Loucy (cell line): ENCODE data around the gene USP4.

Experiments used
- H2AFZ ChIP-seq: fragments of 200-600 bp; sonication (generic); 2 replicates; pipeline ENCODE4 v1.6.0; 2016; ENCODE audit warnings: antibody characterized with exemption, mild to moderate bottlenecking, low read length, moderate library complexity
- H3F3A ChIP-seq: fragments of 200-600 bp; 2 replicates; pipeline ENCODE4 v1.6.0; 2016; ENCODE audit warnings: antibody characterized with exemption, low read depth, mild to moderate bottlenecking
- H3K27me3 ChIP-seq: fragments of 200-600 bp; sonication (generic); 2 replicates; pipeline ENCODE4 v1.6.1; 2014; ENCODE audit warnings: low read length, mild to moderate bottlenecking; ENCODE audit not compliant: insufficient read depth, poor library complexity, severe bottlenecking
- H3K36me3 ChIP-seq: fragments of 200-600 bp; sonication (generic); 2 replicates; pipeline ENCODE4 v1.6.1; 2016; ENCODE audit warnings: low read length; ENCODE audit not compliant: insufficient read depth
- H3K4me1 ChIP-seq: fragments of 200-600 bp; sonication (generic); 2 replicates; pipeline ENCODE4 v1.5.1; 2014; ENCODE audit warnings: low read length, mild to moderate bottlenecking; ENCODE audit not compliant: insufficient read depth, poor library complexity, severe bottlenecking
- H3K4me2 ChIP-seq: fragments of 200-600 bp; sonication (generic); 2 replicates; pipeline ENCODE4 v1.6.0; 2014; ENCODE audit warnings: antibody characterized with exemption, low read length, low read depth, mild to moderate bottlenecking; ENCODE audit not compliant: poor library complexity, severe bottlenecking
- H3K4me3 ChIP-seq: fragments of 200-600 bp; sonication (generic); 2 replicates; pipeline ENCODE4 v1.5.1; 2014; ENCODE audit warnings: low read length, mild to moderate bottlenecking, mixed read lengths; ENCODE audit not compliant: poor library complexity, severe bottlenecking
- H3K79me2 ChIP-seq: fragments of 200-600 bp; sonication (generic); 2 replicates; pipeline ENCODE4 v1.6.1; 2014; ENCODE audit warnings: low read length; ENCODE audit not compliant: insufficient read depth
- H3K9ac ChIP-seq: fragments of 200-600 bp; sonication (generic); 2 replicates; pipeline ENCODE4 v1.6.0; 2014; ENCODE audit warnings: mild to moderate bottlenecking, low read depth, low read length, moderate library complexity; ENCODE audit not compliant: poor library complexity, severe bottlenecking
- H3K9me2 ChIP-seq: fragments of 200-600 bp; sonication (generic); replicated peaks from 2 replicates; pipeline ENCODE4 v1.6.1; 2016; ENCODE audit warnings: low read depth, low read length, mixed read lengths
- H3K9me3 ChIP-seq: fragments of 200-600 bp; sonication (generic); 2 replicates; pipeline ENCODE4 v1.6.1; 2014; ENCODE audit warnings: mild to moderate bottlenecking, antibody characterized with exemption, low read length, low read depth; ENCODE audit not compliant: insufficient read depth
- H4K20me1 ChIP-seq: fragments of 200-600 bp; sonication (generic); 2 replicates; pipeline ENCODE4 v1.6.0; 2014; ENCODE audit warnings: antibody characterized with exemption, low read length, mild to moderate bottlenecking; ENCODE audit not compliant: insufficient read depth, poor library complexity, severe bottlenecking
- CTCF ChIP-seq: fragments of 200-600 bp; sonication (generic); conservative IDR thresholded peaks from 2 replicates; pipeline ENCODE4 v1.5.1; 2014; ENCODE audit warnings: mild to moderate bottlenecking, antibody characterized with exemption, low read length
- EZH2phosphoT487 ChIP-seq: fragments of 200-600 bp; IDR thresholded peaks from 2 replicates; pipeline ENCODE4 v1.6.1; 2018; ENCODE audit warnings: antibody characterized with exemption, mild to moderate bottlenecking, moderate library complexity, borderline replicate concordance

USP4 gene

GRCh38 chr3:49266410-49267095 lies 73.3 kb downstream of the USP4 start:
- H3K4me1 ChIP-seq, result no peaks in the 10 kb centered on the region
- no peak overlapping the region for H3K4me2 ChIP-seq
- no peaks in the 10 kb centered on the region for H3K9me3 ChIP-seq
- H3K9ac ChIP-seq, result no peak overlapping the region
- H3K9me2 ChIP-seq, result no peaks in the 10 kb centered on the region
- no peaks in the 10 kb centered on the region for H3K27me3 ChIP-seq
- no peak overlapping the region for H2AFZ ChIP-seq
- TF ChIP-seq CTCF (no peak), EZH2phosphoT487 (no peak)
- H3K36me3 ChIP-seq, result no peaks in the 10 kb centered on the region; the same call in 1 of the 2 replicates
- no peaks in the 10 kb centered on the region for H3K79me2 ChIP-seq
- H4K20me1 ChIP-seq, result no peaks in the 10 kb centered on the region
- H3K4me3 ChIP-seq, result no peak overlapping the region
- no peaks in the 10 kb centered on the region for H3F3A ChIP-seq

GRCh38 chr3:49265661-49266386 lies 74.0 kb downstream of the USP4 start:
- H3F3A ChIP-seq, result no peaks in the 10 kb centered on the region
- H3K27me3 ChIP-seq, result no peaks in the 10 kb centered on the region
- TF ChIP-seq EZH2phosphoT487 (no peak), CTCF (no peak)
- H3K36me3 ChIP-seq, result no peaks in the 10 kb centered on the region
- H3K4me2 ChIP-seq, result no peak overlapping the region
- no peak overlapping the region for H3K9ac ChIP-seq
- H4K20me1 ChIP-seq, result no peaks in the 10 kb centered on the region
- no peaks in the 10 kb centered on the region for H3K9me3 ChIP-seq
- H3K79me2 ChIP-seq, result no peaks in the 10 kb centered on the region
- H3K4me3 ChIP-seq, result no peak overlapping the region
- H2AFZ ChIP-seq, result no peak overlapping the region
- no peaks in the 10 kb centered on the region for H3K4me1 ChIP-seq
- no peaks in the 10 kb centered on the region for H3K9me2 ChIP-seq

- no peaks in the 10 kb centered on the region for H3K36me3 ChIP-seq
- no peak overlapping the region for H3K4me3 ChIP-seq
- TF ChIP-seq CTCF (no peak), EZH2phosphoT487 (no peak)
- H3K9me3 ChIP-seq, result no peaks in the 10 kb centered on the region
- H3K79me2 ChIP-seq, result no peaks in the 10 kb centered on the region
- no peak overlapping the region for H3K9ac ChIP-seq
- no peaks in the 10 kb centered on the region for H4K20me1 ChIP-seq
- no peaks in the 10 kb centered on the region for H3K4me1 ChIP-seq
- no peaks in the 10 kb centered on the region for H3K27me3 ChIP-seq
- no peak overlapping the region for H3K4me2 ChIP-seq
- no peaks in the 10 kb centered on the region for H3F3A ChIP-seq
- H3K9me2 ChIP-seq, result no peaks in the 10 kb centered on the region
- no peak overlapping the region for H2AFZ ChIP-seq
Measured at GRCh38 chr3:49263159-49263889, 76.5 kb downstream of the USP4 start.
